Hypothalamus (tissue), 51 donors: ENCODE measurements around the gene TOR3A.
"Not testable (repeated sequence)": the region's sequence is repeated elsewhere in the genome, so short reads cannot be mapped to it uniquely, and the experiment has no call there.

Experiments
- DNase-seq, 51 donors: peaks; one replicate each; lab custom pipeline; 2025; lab: John Stamatoyannopoulos, UW

TOR3A gene

GRCh38 chr1:179081687-179082332 is at the start of gene TOR3A:
Gene TOR3A, plus strand, starts transcription at chr1:179082070. Its CDS starts 59 bp downstream, at chr1:179082129.
- peak; percentile 43 to 95 (median 85) for DNase-seq

- no peak for DNase-seq
These were observed 47.1 kb upstream of the TOR3A start for GRCh38 chr1:179034720-179035119.

GRCh38 chr1:179036844-179037465 is 44.9 kb upstream of the TOR3A start:
- DNase-seq = no peak

GRCh38 chr1:179038528-179039281 is 43.2 kb upstream of the TOR3A start:
- DNase-seq = no peak

- not testable (repeated sequence) for DNase-seq
These were observed 42.2 kb upstream of the TOR3A start for GRCh38 chr1:179039502-179040174.

GRCh38 chr1:179040175-179040551 is 41.7 kb upstream of the TOR3A start:
- DNase-seq = not testable (repeated sequence)

GRCh38 chr1:179042087-179042486 is 39.8 kb upstream of the TOR3A start:
- no peak for DNase-seq

- DNase-seq = no peak
These were observed 39.2 kb upstream of the TOR3A start for GRCh38 chr1:179042700-179043099.

- no peak for DNase-seq
These were observed 38.6 kb upstream of the TOR3A start for GRCh38 chr1:179043266-179043665.

- no peak for DNase-seq
These were observed 38.0 kb upstream of the TOR3A start for GRCh38 chr1:179043907-179044306.

GRCh38 chr1:179046808-179047635 is 34.8 kb upstream of the TOR3A start:
- no peak for DNase-seq

GRCh38 chr1:179047636-179047997 is 34.3 kb upstream of the TOR3A start:
- no peak for DNase-seq

GRCh38 chr1:179048339-179049124 is 33.3 kb upstream of the TOR3A start:
- DNase-seq = no peak

GRCh38 chr1:179052776-179053175 is 29.1 kb upstream of the TOR3A start:
- no peak for DNase-seq

GRCh38 chr1:179053486-179053885 is 28.4 kb upstream of the TOR3A start:
- DNase-seq = no peak

- no peak for DNase-seq
These were observed 25.9 kb upstream of the TOR3A start for GRCh38 chr1:179055937-179056336.

GRCh38 chr1:179058487-179059483 is 23.1 kb upstream of the TOR3A start:
- DNase-seq = no peak
